Head of caudate nucleus (tissue), 42 donors: ENCODE measurements around the gene GLIS1.

Source experiments
- DNase-seq, 42 donors: peaks; one replicate each; pipeline versions ENCODE4 v3.0.0 to v3.0.0-alpha.2; 2020 to 2021; ENCODE audit warnings: mixed read lengths in 7 of 42
- intact Hi-C: fragments of 100-400 bp; cut with DNase I; formaldehyde crosslinking; loops from one replicate; pipeline ENCODE4 v1.15.0; 2022

The GLIS1 gene

DNA sequence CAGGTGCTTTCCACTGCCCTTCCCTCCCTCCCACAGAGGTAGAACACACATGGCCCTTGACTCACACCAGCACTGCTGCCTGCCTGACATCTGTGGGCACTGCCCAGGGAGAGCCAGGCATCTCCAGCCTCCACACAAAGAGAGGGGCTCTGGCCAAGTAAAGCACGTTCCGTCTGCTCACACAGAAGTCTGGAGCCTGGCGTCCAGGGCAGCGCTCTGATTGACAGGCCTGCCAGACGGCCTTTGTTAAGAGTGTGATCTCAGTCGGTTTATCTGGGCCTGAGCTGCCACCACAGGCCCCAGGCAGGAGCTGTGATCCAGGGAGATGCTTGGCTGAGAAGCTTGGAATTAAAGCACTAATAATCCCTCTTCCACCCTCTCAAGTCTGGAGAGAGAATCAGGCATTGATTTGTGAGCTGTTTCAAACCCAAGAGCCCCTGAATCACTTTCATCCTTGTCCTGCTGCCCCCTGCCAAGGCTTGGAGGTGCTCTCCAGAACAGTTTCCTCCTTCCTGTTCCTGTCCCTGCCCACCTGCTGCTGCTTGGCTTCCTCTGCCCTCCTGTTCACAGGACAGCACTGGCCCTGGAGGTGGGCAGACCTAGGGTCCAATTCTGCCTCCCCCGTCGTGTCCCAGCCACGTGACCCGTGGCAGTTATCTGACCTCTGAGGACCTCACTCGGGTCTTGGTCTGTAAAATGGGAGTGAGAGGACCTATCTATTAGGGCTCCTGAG lies 276.0 kb downstream of the GLIS1 start:
- DNase-seq, result peak in 2 of 42 donors; percentile 25 to 40
- intact Hi-C loops, result no loop called here

DNA sequence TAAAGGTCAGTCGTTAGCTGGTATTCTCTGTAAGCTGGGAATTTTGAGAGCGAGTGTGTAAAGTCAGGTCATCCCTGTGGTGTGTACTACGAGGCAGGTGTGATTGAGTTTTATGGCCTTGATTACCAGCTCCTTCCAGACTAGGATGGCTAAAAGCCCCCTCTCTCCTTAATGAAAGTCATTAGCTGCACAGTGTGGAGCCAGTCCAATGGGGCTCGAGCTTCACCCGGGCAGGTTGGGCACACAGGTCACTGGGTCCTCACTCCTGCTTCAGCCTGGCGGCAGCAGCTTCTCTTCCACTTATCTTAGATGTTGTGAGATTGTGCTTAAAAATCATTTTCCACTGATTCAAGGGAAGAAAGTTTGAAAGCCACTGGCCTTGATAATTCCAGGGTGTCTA lies 276.8 kb downstream of the GLIS1 start:
- DNase-seq, result peak in 1 of 42 donors; percentile 21
- intact Hi-C loops, result no loop called here

DNA sequence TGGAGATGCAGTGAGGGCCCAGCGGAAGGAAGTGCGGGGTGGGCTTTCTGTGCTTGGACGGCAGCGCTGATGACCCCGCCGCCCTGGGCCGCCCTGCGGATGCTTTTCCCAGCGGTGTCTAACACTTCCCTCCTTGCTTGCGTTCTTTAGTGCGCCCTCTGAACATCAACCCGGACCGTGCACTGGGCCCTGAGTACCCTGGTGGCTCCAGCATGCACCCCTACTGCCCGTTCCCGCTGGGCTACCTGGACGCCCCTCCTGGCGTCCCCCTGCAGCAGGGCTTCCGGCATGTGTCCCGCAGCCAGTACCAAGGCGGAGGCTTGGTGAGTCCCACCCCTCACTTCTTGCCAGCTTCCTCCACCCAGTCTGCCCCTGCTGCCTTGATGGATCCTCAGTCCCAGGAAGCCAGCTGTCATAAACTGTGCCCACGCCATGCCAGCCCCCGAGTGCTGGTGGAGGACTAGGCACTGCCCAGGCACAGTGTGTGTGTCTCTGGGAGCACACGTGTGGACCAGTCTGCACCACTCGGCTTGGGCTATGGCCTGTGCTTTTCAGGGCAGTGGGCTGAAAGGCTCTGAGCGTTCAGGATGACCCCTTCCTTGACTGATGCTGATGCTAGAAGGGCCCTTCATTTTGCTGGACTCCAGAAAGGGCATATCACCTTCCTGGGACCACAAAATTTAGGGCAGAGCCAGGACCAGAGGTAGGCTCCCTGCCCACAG lies 277.5 kb downstream of the GLIS1 start:
- peak in 3 of 42 donors; percentile 1 to 21 (median 16) for DNase-seq
- intact Hi-C loops, result no loop called here

- intact Hi-C loops, result no loop called here
- peak in 3 of 42 donors; percentile 1 to 32 (median 29) for DNase-seq
Measured at GRCh38 chr1:53460666-53461322, 278.2 kb downstream of the GLIS1 start.

- intact Hi-C loops, result no loop called here
- peak in 3 of 42 donors; percentile 3 to 21 (median 21) for DNase-seq
Measured at GRCh38 chr1:53460211-53460634, 278.7 kb downstream of the GLIS1 start.

GRCh38 chr1:53459321-53460175 lies 279.4 kb downstream of the GLIS1 start, which contains the start of gene DMRTB1:
TSS of gene DMRTB1 (plus strand) at chr1:53459399. CDS start at chr1:53459454, 55 bp downstream.
- DNase-seq, result peak in 3 of 42 donors; percentile 4 to 40 (median 35)
- intact Hi-C loops, result no loop called here

GRCh38 chr1:53458634-53459033 lies 280.3 kb downstream of the GLIS1 start:
- DNase-seq, result no peak
- intact Hi-C loops, result no loop called here
